Right cardiac atrium (tissue), 5 donors: ENCODE measurements around the gene LRRC23. TPM values are rescaled to one million over a fixed set of nuclear protein-coding genes. Genes with fewer than 3 reads are reported as not detected.

Source experiments
- ATAC-seq, 2 donors: fragments of 200-7000 bp; cut with Tn5 transposase; one replicate each; pipeline versions ENCODE4 v1.8.0 to v1.9.1; 2020; ENCODE audit warnings: moderate library complexity in 2 of 2, mild to moderate bottlenecking in 1 of 2
- DNase-seq, 3 donors: peaks; one replicate each; pipeline ENCODE4 v3.0.0-alpha.2; 2020
- H3K27ac ChIP-seq: one replicate; pipeline ENCODE4 v1.5.1; 2013; ENCODE audit warnings: mild to moderate bottlenecking, low read length, control low read depth, moderate library complexity
- H3K27me3 ChIP-seq: one replicate; pipeline ENCODE4 v1.6.1; 2013; ENCODE audit not compliant: control insufficient read depth, insufficient read depth
- H3K4me1 ChIP-seq: one replicate; pipeline ENCODE4 v1.6.1; 2013; ENCODE audit warnings: low read length; ENCODE audit not compliant: control insufficient read depth, insufficient read depth
- H3K4me3 ChIP-seq: one replicate; pipeline ENCODE4 v1.5.1; 2013; ENCODE audit warnings: low read length, control low read depth
- H3K9me3 ChIP-seq: one replicate; pipeline ENCODE4 v1.6.1; 2013; ENCODE audit warnings: low read length; ENCODE audit not compliant: control insufficient read depth
- WGBS: extraction: QIAGEN DNeasy Blood & Tissue Kit; methylation state at CpG from one replicate; pipeline ENCODE4 v1.1.7; 2013; 5-methylcytosine and 5-hydroxymethylcytosine counted together
- intact Hi-C, 4 donors: fragments of 100-400 bp; cut with DNase I; formaldehyde crosslinking; loops; one replicate each; pipeline versions ENCODE4 v1.11.0 to v1.14.0; 2022 to 2023
- polyA plus RNA-seq: library from polyadenylated mRNA; stranded (reverse); fragments of 200-250 nt; gene quantifications from one replicate; pipeline ENCODE4 v1.2.3, GENCODE V29; 2013
- total RNA-seq, 4 donors: library from RNA; stranded (reverse); fragmentation: NEBNext Ultra II Directional; extraction: Animal tissue kit (Norgen Biotek cat#: 25700); gene quantifications; one replicate each; pipeline ENCODE4 v1.2.1, GENCODE V29; 2021
- donor health status: healthy with polysubstance abuse.
- donor health status: DM: no; HTN: yes; CAD: no.
- donor health status: DM: no; HTN: no; CAD: no.
- donor health status: DM: no; HTN: yes; CAD: no; lungs with severe emphysema.
- donor health status: DM: yes; HTN: yes; CAD: no.

The LRRC23 gene
- total and polyA plus RNA-seq, 5 donors: 11.4 to 15.0 (median 12.7) TPM

- Histone ChIP-seq H3K9me3 (no peaks in the 10 kb centered on the region), H3K4me3 (no peak overlapping the region), H3K4me1 (no peaks in the 10 kb centered on the region), H3K27me3 (no peaks in the 10 kb centered on the region), H3K27ac (no peak overlapping the region)
- ATAC-seq: no peak
- WGBS: 93% methylated on average over 22 of the region's 22 CpGs
- intact Hi-C loops: loop anchor here in 1 of 4 donors (10.0 kb wide), 1 partner anchor 149 kb away; the partner anchor contains the start of gene C1RL
- peak in 2 of 3 donors; percentile 41 to 50 for DNase-seq
Measured at GRCh38 chr12:6955108-6956020, 50.7 kb downstream of the LRRC23 start.

- peak in 2 of 3 donors; percentile 41 to 42 for DNase-seq
- 82% methylated on average over 28 of the region's 28 CpGs for WGBS
- H3K4me1 ChIP-seq: peaks cover 1% of the 10 kb centered on the region
Measured at GRCh38 chr12:6956021-6956727, 51.6 kb downstream of the LRRC23 start.

GRCh38 chr12:6957151-6957701 is 52.6 kb downstream of the LRRC23 start:
- DNase-seq: peak in 2 of 3 donors; percentile 51 to 54
- no peak overlapping the region for H3K4me3 ChIP-seq
- peaks cover 2% of the 10 kb centered on the region for H3K4me1 ChIP-seq
- no peaks in the 10 kb centered on the region for H3K9me3 ChIP-seq
- intact Hi-C loops: loop anchor here in 1 of 4 donors (10.0 kb wide), 1 partner anchor 148 kb away; the partner anchor contains the start of gene C1RL
- WGBS: 86% methylated on average over 20 of the region's 20 CpGs
- H3K27me3 ChIP-seq: no peaks in the 10 kb centered on the region
- no peak for ATAC-seq
- H3K27ac ChIP-seq: no peak overlapping the region

More at GRCh38 chr12:6956021-6956727, 51.6 kb downstream of the LRRC23 start:
- Histone ChIP-seq H3K27ac (no peak overlapping the region), H3K4me3 (no peak overlapping the region), H3K9me3 (no peaks in the 10 kb centered on the region), H3K27me3 (no peaks in the 10 kb centered on the region)
- ATAC-seq: no peak
- intact Hi-C loops: loop anchor here in 1 of 4 donors (10.0 kb wide), 1 partner anchor 149 kb away; the partner anchor contains the start of gene C1RL

- ATAC-seq (no peak), DNase-seq (peak in 2 of 3 donors; percentile 37 to 55)
- intact Hi-C loops: loop anchor here in 1 of 4 donors (10.0 kb wide), 1 partner anchor 147 kb away; the partner anchor contains the start of gene C1RL
- H3K4me3 ChIP-seq: no peak overlapping the region
- peaks cover 2% of the 10 kb centered on the region for H3K4me1 ChIP-seq
- no peaks in the 10 kb centered on the region for H3K27me3 ChIP-seq
- no peak overlapping the region for H3K27ac ChIP-seq
- no peaks in the 10 kb centered on the region for H3K9me3 ChIP-seq
- 88% methylated on average over 28 of the region's 28 CpGs for WGBS
Measured at GRCh38 chr12:6957741-6958608, 53.4 kb downstream of the LRRC23 start.

GRCh38 chr12:6958609-6959057 is 54.0 kb downstream of the LRRC23 start:
- intact Hi-C loops: loop anchor here in 1 of 4 donors (10.0 kb wide), 1 partner anchor 146 kb away; the partner anchor contains the start of gene C1RL
- H3K4me1 ChIP-seq: peaks cover 2% of the 10 kb centered on the region
- no peaks in the 10 kb centered on the region for H3K27me3 ChIP-seq
- H3K4me3 ChIP-seq: no peak overlapping the region
- WGBS: 56% methylated on average over 10 of the region's 10 CpGs
- peak in 1 of 3 donors; percentile 33 for DNase-seq
- H3K9me3 ChIP-seq: no peaks in the 10 kb centered on the region
- ATAC-seq: no peak
- peak overlapping the region; percentile 0 for H3K27ac ChIP-seq

GRCh38 chr12:6959058-6959804 is 54.6 kb downstream of the LRRC23 start:
- peaks cover 2% of the 10 kb centered on the region for H3K4me1 ChIP-seq
- H3K27me3 ChIP-seq: no peaks in the 10 kb centered on the region
- H3K9me3 ChIP-seq: no peaks in the 10 kb centered on the region
- H3K27ac ChIP-seq: peak overlapping the region; percentile 62
- no peak overlapping the region for H3K4me3 ChIP-seq
- intact Hi-C loops: loop anchor here in 1 of 4 donors (10.0 kb wide), 1 partner anchor 146 kb away; the partner anchor contains the start of gene C1RL
- 51% methylated on average over 24 of the region's 24 CpGs for WGBS
- DNase-seq (peak in 2 of 3 donors; percentile 67 to 69), ATAC-seq (peak in 1 of 2 donors; percentile 52)

GRCh38 chr12:6959805-6960592 is 55.4 kb downstream of the LRRC23 start:
- Histone ChIP-seq H3K4me1 (peaks cover 5% of the 10 kb centered on the region), H3K27me3 (no peaks in the 10 kb centered on the region), H3K4me3 (no peak overlapping the region), H3K9me3 (no peaks in the 10 kb centered on the region), H3K27ac (peak overlapping the region; percentile 62)
- intact Hi-C loops: loop anchor here in 1 of 4 donors (10.0 kb wide), 1 partner anchor 145 kb away; the partner anchor contains the start of gene C1RL
- ATAC-seq: no peak
- DNase-seq: peak in 2 of 3 donors; percentile 56 to 63
- WGBS: 90% methylated on average over 26 of the region's 26 CpGs

- no peaks in the 10 kb centered on the region for H3K9me3 ChIP-seq
- peak overlapping the region; percentile 28 for H3K27ac ChIP-seq
- H3K27me3 ChIP-seq: no peaks in the 10 kb centered on the region
- DNase-seq: peak in 2 of 3 donors; percentile 42 to 57
- intact Hi-C loops: no loop called here
- peaks cover 5% of the 10 kb centered on the region for H3K4me1 ChIP-seq
- H3K4me3 ChIP-seq: no peak overlapping the region
- ATAC-seq: no peak
- WGBS: 75% methylated on average over 13 of the region's 13 CpGs
Measured at GRCh38 chr12:6960593-6961277, 56.1 kb downstream of the LRRC23 start.
